Neural progenitor cell (in vitro differentiated cells): ENCODE results near the gene CREG2. TPM values are rescaled to one million over a fixed set of nuclear protein-coding genes. Genes with fewer than 3 reads are reported as not detected.

ENCODE experiments used
- DNase-seq: peaks from one replicate; pipeline ENCODE4 v3.0.0-alpha.2; 2016; ENCODE audit warnings: low spot score
- H2AFZ ChIP-seq: fragments of 200-600 bp; sonication (generic); replicated peaks from 2 replicates; pipeline ENCODE4 v1.6.1; 2016; ENCODE audit warnings: antibody characterized with exemption
- H3F3A ChIP-seq: fragments of 200-600 bp; sonication (generic); 2 replicates; pipeline ENCODE4 v1.6.1; 2016; ENCODE audit warnings: antibody characterized with exemption, low read depth
- H3K27ac ChIP-seq: fragments of 200-600 bp; sonication (generic); 2 replicates; pipeline ENCODE4 v1.5.1; 2016; ENCODE audit warnings: mild to moderate bottlenecking
- H3K27me3 ChIP-seq: fragments of 200-600 bp; sonication (generic); 2 replicates; pipeline ENCODE4 v1.6.1; 2016; ENCODE audit warnings: mild to moderate bottlenecking, moderate library complexity
- H3K36me3 ChIP-seq: fragments of 200-600 bp; sonication (generic); 2 replicates; pipeline ENCODE4 v1.5.1; 2016
- H3K4me1 ChIP-seq: fragments of 200-600 bp; sonication (generic); 2 replicates; pipeline ENCODE4 v1.6.1; 2016; ENCODE audit warnings: mixed run types
- H3K4me2 ChIP-seq: fragments of 200-600 bp; sonication (generic); 2 replicates; pipeline ENCODE4 v1.6.1; 2016
- H3K4me3 ChIP-seq: fragments of 200-600 bp; sonication (generic); 2 replicates; pipeline ENCODE4 v1.5.1; 2016
- H3K79me2 ChIP-seq: fragments of 200-600 bp; sonication (generic); 2 replicates; pipeline ENCODE4 v1.6.1; 2016; ENCODE audit warnings: low read depth
- H3K9ac ChIP-seq: fragments of 200-600 bp; sonication (generic); 2 replicates; pipeline ENCODE4 v1.6.1; 2016
- H3K9me3 ChIP-seq: fragments of 200-600 bp; sonication (generic); 2 replicates; pipeline ENCODE4 v1.5.1; 2016; ENCODE audit warnings: low read depth
- H4K20me1 ChIP-seq: fragments of 200-600 bp; sonication (generic); 2 replicates; pipeline ENCODE4 v1.6.1; 2016; ENCODE audit warnings: low read depth
- H3K27ac Mint-ChIP-seq: 3 replicates; pipeline ENCODE4 v1.8.0; 2021; ENCODE audit warnings: mixed read lengths
- H3K27me3 Mint-ChIP-seq: 2 replicates; pipeline ENCODE4 v1.8.0; 2022; ENCODE audit warnings: low read depth, mild to moderate bottlenecking, inconsistent platforms, moderate library complexity, mixed read lengths; ENCODE audit not compliant: insufficient read depth
- H3K36me3 Mint-ChIP-seq: 3 replicates; pipeline ENCODE4 v1.8.0; 2021; ENCODE audit warnings: mixed read lengths
- H3K4me1 Mint-ChIP-seq: 3 replicates; pipeline ENCODE4 v1.8.0; 2021; ENCODE audit warnings: mixed read lengths
- H3K4me3 Mint-ChIP-seq: 3 replicates; pipeline ENCODE4 v1.8.0; 2021; ENCODE audit warnings: mild to moderate bottlenecking, moderate library complexity, mixed read lengths
- H3K9me3 Mint-ChIP-seq: 3 replicates; pipeline ENCODE4 v1.8.0; 2020; ENCODE audit warnings: mixed read lengths
- EZH2 ChIP-seq: fragments of 200-600 bp; sonication (generic); IDR thresholded peaks from 2 replicates; pipeline ENCODE4 v1.6.1; 2017; ENCODE audit warnings: antibody characterized with exemption, mild to moderate bottlenecking, moderate library complexity
- EZH2phosphoT487 ChIP-seq: fragments of 200-600 bp; sonication (generic); IDR thresholded peaks from 2 replicates; pipeline ENCODE4 v1.6.1; 2017; ENCODE audit warnings: antibody characterized with exemption
- total RNA-seq: library from RNA; depleted of rRNA; stranded (reverse); fragments of >200 nt; gene quantifications from 2 replicates; pipeline ENCODE4 v1.2.3, GENCODE V29; 2015; ENCODE audit warnings: low replicate concordance
- TF ChIP-seq, protein P1 (sequence below): fragments of 200-600 bp; sonication (generic); IDR thresholded peaks from 2 replicates; pipeline ENCODE4 v1.5.1; 2017; ENCODE audit warnings: antibody characterized with exemption, mild to moderate bottlenecking

The CREG2 gene
- total RNA-seq, 1 donor from 2014 or later: not detected

- Histone ChIP-seq H3F3A (no peaks in the 10 kb centered on the region), H3K36me3 (no peaks in the 10 kb centered on the region), H3K4me1 (no peaks in the 10 kb centered on the region), H3K4me2 (no peak overlapping the region), H3K27me3 (no peaks in the 10 kb centered on the region), H4K20me1 (no peaks in the 10 kb centered on the region), H3K79me2 (no peaks in the 10 kb centered on the region), H3K27ac (no peak overlapping the region), H3K9ac (no peak overlapping the region), H3K9me3 (no peaks in the 10 kb centered on the region), H2AFZ (no peak overlapping the region), H3K4me3 (no peak overlapping the region)
- DNase-seq: no peak
- Mint-ChIP-seq H3K36me3 (no peaks in the 10 kb centered on the region), H3K4me3 (no peak overlapping the region), H3K27ac (no peak overlapping the region), H3K4me1 (peaks cover 5% of the 10 kb centered on the region), H3K27me3 (peaks cover 11% of the 10 kb centered on the region), H3K9me3 (no peaks in the 10 kb centered on the region)
- TF ChIP-seq, protein P1, sequence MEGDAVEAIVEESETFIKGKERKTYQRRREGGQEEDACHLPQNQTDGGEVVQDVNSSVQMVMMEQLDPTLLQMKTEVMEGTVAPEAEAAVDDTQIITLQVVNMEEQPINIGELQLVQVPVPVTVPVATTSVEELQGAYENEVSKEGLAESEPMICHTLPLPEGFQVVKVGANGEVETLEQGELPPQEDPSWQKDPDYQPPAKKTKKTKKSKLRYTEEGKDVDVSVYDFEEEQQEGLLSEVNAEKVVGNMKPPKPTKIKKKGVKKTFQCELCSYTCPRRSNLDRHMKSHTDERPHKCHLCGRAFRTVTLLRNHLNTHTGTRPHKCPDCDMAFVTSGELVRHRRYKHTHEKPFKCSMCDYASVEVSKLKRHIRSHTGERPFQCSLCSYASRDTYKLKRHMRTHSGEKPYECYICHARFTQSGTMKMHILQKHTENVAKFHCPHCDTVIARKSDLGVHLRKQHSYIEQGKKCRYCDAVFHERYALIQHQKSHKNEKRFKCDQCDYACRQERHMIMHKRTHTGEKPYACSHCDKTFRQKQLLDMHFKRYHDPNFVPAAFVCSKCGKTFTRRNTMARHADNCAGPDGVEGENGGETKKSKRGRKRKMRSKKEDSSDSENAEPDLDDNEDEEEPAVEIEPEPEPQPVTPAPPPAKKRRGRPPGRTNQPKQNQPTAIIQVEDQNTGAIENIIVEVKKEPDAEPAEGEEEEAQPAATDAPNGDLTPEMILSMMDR: no peak
- TF ChIP-seq EZH2phosphoT487: no peak
- no peak for TF ChIP-seq EZH2
Measured at GRCh38 chr2:101346909-101347308, 40.4 kb downstream of the CREG2 start.

- Mint-ChIP-seq H3K4me1 (peaks cover 9% of the 10 kb centered on the region), H3K9me3 (no peaks in the 10 kb centered on the region), H3K27ac (peak overlapping the region; percentile 82), H3K4me3 (no peak overlapping the region), H3K36me3 (no peaks in the 10 kb centered on the region), H3K27me3 (peaks cover 11% of the 10 kb centered on the region)
- Histone ChIP-seq H4K20me1 (no peaks in the 10 kb centered on the region), H3K79me2 (no peaks in the 10 kb centered on the region), H3K4me1 (peaks cover 4% of the 10 kb centered on the region), H3K9me3 (no peaks in the 10 kb centered on the region), H3K4me2 (no peak overlapping the region), H3K36me3 (no peaks in the 10 kb centered on the region), H2AFZ (no peak overlapping the region), H3F3A (no peaks in the 10 kb centered on the region), H3K27me3 (no peaks in the 10 kb centered on the region), H3K4me3 (no peak overlapping the region), H3K9ac (no peak overlapping the region), H3K27ac (no peak overlapping the region)
- no peak for DNase-seq
- TF ChIP-seq EZH2phosphoT487: no peak
- TF ChIP-seq, protein P1: no peak
- TF ChIP-seq EZH2: no peak
Measured at GRCh38 chr2:101344137-101344536, 43.2 kb downstream of the CREG2 start.

- Histone ChIP-seq H3K36me3 (no peaks in the 10 kb centered on the region), H3F3A (no peaks in the 10 kb centered on the region), H3K79me2 (no peaks in the 10 kb centered on the region), H3K27ac (no peak overlapping the region), H3K4me1 (peaks cover 12% of the 10 kb centered on the region), H2AFZ (no peak overlapping the region), H3K4me3 (no peak overlapping the region), H4K20me1 (no peaks in the 10 kb centered on the region), H3K27me3 (no peaks in the 10 kb centered on the region), H3K4me2 (no peak overlapping the region), H3K9me3 (no peaks in the 10 kb centered on the region), H3K9ac (no peak overlapping the region)
- Mint-ChIP-seq H3K27ac (no peak overlapping the region), H3K27me3 (peaks cover 11% of the 10 kb centered on the region), H3K9me3 (no peaks in the 10 kb centered on the region), H3K4me3 (no peak overlapping the region), H3K4me1 (peaks cover 9% of the 10 kb centered on the region), H3K36me3 (no peaks in the 10 kb centered on the region)
- no peak for DNase-seq
- TF ChIP-seq, protein P1: no peak
- TF ChIP-seq EZH2phosphoT487 (no peak), EZH2 (no peak)
Measured at GRCh38 chr2:101342625-101343008, 44.7 kb downstream of the CREG2 start.
